Left kidney (tissue), 2 donors: Measurements from ENCODE around the gene PSMD6. TPM values are rescaled to one million over a fixed set of nuclear protein-coding genes. Genes with fewer than 3 reads are reported as not detected.

ENCODE experiments used
- DNase-seq: peaks from one replicate; pipeline ENCODE4 v3.0.0-alpha.2; 2013
- polyA plus RNA-seq: library from polyadenylated mRNA; unstranded; fragments of 120-200 nt; gene quantifications from one replicate; pipeline ENCODE4 v1.2.1, GENCODE V29; 2013; ENCODE audit not compliant: insufficient read length

The PSMD6 gene
- polyA plus RNA-seq, 1 donor, result 140 TPM

DNA sequence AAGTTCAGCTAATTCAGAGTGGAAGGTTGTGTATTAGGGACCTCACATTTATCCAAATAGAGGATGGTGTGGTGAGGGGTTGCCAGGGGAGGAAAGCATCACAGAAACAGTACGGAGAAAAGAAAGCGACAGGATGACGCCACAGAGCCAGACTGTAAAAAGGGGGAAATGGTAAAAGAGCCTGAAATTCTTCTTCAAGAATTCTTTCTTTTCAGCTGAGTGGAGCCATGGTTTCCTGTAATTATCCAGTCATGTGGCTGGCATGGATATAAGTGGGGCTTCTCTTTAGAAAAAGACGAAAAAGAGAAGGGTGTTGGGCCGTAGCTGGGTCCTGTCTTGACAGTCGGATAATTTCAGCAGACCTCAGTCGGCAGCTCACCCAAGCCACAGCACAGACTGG, 24.5 kb upstream of the PSMD6 start:
- DNase-seq, result no peak

- DNase-seq, result no peak
Measured at GRCh38 chr3:64046996-64047594, 23.8 kb upstream of the PSMD6 start.

GRCh38 chr3:64046592-64046991, 23.3 kb upstream of the PSMD6 start:
- DNase-seq, result no peak

GRCh38 chr3:64042952-64043351, 19.7 kb upstream of the PSMD6 start:
- DNase-seq, result no peak

GRCh38 chr3:64039981-64040733, 16.9 kb upstream of the PSMD6 start:
- DNase-seq, result no peak

DNA sequence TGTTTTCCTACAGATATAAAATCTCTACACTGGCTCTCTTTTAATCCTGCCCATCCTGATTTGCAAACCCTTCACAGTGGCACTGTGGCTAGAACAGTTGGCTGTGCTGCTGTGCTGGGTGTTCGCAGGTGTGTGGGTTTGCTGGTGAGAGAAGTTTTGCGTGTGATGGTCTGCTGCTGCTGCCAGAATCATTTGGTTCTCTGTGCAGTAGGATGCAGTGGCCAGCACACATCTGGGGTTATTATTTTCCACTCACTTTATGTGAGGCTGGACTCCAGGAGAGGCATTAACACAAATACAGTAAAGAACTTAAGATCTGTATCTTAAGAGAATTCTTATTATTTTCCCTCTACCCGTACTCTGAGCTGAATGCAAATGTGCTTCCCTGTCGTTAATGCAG, 16.0 kb upstream of the PSMD6 start:
- no peak for DNase-seq

- no peak for DNase-seq
Measured at GRCh38 chr3:64038253-64038767, 15.0 kb upstream of the PSMD6 start.

DNA sequence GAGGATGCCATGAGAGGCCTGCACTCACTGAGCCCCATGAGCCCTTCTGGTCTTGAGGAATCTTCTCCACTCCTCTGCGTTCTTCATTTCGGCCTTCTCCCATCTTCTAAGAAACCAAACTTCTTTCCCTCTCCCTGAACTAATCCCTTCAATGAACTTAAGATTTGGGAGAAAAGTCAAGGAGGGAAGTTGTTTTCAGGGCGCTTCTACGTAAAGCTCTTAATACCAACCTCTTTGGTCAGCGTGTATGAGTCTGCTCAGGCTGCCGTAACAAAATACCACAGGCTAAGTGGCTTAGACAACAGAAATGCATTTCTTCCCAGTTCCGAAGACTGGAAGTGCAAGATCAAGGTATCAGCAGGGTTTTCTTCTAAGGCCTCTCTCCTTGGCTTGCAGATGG, 13.8 kb upstream of the PSMD6 start:
- DNase-seq, result no peak

DNA sequence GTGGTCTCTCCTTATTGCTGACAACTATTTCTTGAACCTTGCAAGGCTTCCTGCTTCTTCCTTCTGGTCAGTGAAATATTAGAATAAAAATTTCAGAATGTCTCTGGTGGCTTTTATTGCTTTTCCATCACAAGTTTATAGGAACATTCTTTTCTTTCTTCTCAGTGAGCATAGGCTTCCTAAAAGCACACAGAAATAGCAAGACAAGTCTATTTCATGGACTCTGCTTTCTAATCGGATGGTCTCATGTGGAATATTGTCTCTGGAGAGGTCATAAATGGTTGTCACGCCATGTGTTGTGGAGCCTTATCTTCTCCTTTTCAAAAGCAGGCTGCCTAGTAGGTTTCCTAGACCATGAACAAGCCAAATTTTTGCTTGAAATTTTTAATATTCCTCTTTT, 9.8 kb upstream of the PSMD6 start:
- DNase-seq, result no peak

- peak; percentile 33 for DNase-seq
Measured at GRCh38 chr3:64031540-64032508, 8.5 kb upstream of the PSMD6 start.

GRCh38 chr3:64030741-64031140, 7.4 kb upstream of the PSMD6 start:
- DNase-seq, result peak; percentile 63

DNA sequence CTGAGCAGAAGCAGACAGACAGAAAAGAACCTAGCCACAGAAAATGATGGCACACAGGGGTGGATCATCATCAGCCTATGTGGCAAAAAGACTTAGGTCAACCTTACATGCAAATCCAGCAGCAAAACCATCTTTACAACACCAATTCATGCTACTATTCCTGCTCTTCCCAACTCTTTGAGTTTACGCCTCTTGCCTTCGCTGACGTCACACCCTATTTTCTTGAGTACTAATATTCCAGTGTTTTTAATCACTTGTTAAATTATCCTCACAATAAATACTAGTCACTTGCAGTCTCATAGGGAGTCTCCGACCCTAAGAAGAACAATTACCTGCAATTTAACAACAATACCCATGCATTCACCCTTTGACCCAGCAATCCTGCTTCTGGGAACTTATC, 6.0 kb upstream of the PSMD6 start:
- no peak for DNase-seq

GRCh38 chr3:64028754-64029153, 5.5 kb upstream of the PSMD6 start:
- DNase-seq, result no peak

- no peak for DNase-seq
Measured at GRCh38 chr3:64027658-64028057, 4.4 kb upstream of the PSMD6 start.

DNA sequence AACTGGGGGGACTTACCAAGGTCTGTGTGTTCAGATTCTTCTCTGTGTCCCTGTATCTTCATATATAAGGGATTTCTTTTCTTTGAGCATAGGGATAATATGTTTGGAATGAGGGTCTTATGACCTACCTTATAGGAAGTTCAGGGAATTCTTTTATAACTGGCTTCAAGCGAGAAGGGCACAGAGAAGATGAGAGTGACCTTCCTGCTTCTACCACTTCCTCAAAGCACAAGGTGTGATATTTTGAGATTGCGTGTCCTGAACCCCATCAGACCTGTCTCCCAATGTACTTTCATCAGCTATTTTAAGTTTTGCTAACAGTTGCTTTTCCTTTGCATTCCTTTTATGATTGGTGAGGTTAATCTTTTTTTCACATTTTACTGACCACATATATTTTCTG, 3.1 kb upstream of the PSMD6 start:
- DNase-seq, result no peak

DNA sequence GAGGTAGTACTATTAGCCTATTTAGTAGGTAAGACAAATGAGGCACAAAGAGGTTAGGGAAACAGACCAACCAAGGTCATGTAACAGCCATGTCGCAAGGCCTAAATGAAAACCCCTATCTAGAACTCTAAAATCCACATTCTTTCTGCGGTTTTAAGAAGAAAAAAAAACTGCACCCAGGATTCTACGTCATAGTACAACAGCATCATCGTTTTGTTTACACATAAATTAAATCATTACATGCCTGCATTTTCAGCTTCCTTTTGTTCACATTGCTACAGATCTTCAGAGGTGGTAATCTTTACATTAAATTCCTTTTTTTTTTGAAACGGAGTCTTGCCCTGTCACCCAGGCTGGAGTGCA, 548 bp upstream of the PSMD6 start:
- DNase-seq, result no peak

DNA sequence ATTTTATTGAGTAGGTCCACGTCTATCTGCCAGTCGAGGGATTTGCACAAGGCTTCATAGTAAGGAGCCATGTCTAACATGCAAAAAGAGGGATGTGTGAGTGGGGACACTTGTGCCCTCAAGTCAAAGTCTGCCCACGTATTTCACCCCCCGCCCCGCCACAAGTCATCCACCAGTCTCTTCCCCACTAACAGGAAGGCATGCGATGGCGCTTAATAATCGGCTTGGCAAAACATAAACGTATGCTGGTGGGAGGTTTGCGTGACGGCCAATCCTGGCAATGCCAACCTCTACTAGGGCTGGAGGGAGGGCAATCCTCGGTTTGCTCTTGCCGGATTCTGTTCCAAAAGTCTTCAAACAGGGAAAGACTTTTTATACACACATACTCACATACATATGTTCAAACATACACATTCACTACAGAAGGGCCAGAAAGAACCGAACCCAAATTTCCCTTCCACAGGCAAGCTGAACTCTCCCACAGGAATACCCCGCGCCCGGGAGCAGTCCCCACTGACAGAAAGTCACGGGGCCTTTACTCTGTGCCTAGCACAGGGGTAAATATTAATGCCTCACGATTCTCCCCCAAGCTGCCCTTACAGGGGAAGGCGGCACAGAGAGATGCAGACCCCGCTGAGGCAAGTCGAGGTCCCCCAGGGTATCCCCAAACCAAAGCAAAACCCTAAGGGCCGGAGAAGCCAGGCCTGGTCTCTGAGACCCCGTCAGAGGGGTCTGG, 675 bp downstream of the PSMD6 start:
- no peak for DNase-seq

- no peak for DNase-seq
Measured at GRCh38 chr3:64021922-64022321, 1.4 kb downstream of the PSMD6 start.

- DNase-seq, result no peak
Measured at GRCh38 chr3:64019879-64020278, 3.4 kb downstream of the PSMD6 start.

DNA sequence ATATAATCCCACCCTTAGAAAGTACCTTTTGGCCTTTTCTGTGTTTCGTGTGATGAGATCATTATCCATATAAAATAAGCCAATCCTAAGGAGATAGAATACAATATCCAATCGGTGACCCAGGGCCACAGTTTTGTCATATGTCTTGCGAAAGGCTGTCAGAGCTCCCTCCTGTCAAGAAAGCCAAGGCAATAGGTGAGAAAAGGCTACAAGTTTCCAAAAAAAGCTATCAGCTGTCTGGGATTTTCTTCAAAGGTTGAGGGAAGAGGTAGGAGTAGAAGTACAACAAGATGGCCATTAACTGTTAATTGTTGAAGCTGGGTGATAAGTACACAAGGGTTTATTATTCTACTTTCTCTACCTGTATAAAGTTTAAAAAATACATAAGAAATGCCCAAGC, 4.0 kb downstream of the PSMD6 start:
- DNase-seq, result no peak

GRCh38 chr3:64016941-64017620, 6.2 kb downstream of the PSMD6 start:
- DNase-seq, result no peak
